ENCODE results near the gene FLCN. TPM values are rescaled to one million over a fixed set of nuclear protein-coding genes. Genes with fewer than 3 reads are reported as not detected.
"Not testable (repeated sequence)": the region's sequence is repeated elsewhere in the genome, so short reads cannot be mapped to it uniquely, and the experiment has no call there.

FLCN gene
- polyA plus RNA-seq, 2 of the 4 experiments (the other 2 are of a cell fraction) = 14.2 to 25.1 TPM

- Histone ChIP-seq H3K4me1 (peaks cover 20% of the 10 kb centered on the region; the same call in 2 of the 3 replicates), H3K9me3 (no peaks in the 10 kb centered on the region), H3K4me3 (peak overlapping the region; percentile 94; the same call in 2 of the 3 replicates), H3K27ac (no peak overlapping the region), H3K4me2 (peak overlapping the region; percentile 87)
- DNase-seq (ENCODE audit: low read depth in 1 of 2, low spot score in 1 of 2) = no peak
- ChIA-PET POLR2A (no interaction called here), CTCF (interaction anchor here (0.6 to 2.4 kb wide), 5 partner anchors 9 to 138 kb away, joined by 3 to 8 read pairs (median 3); no protein-coding TSS in a partner anchor)
- no peak for FAIRE-seq
- TF ChIP-seq SREBF2 (IDR thresholded peaks at IDR 0.05) (no peak), ZFP36 (IDR thresholded peaks at IDR 0.05; ENCODE audit: borderline replicate concordance, partially characterized antibody) (no peak), RAD21 (conservative IDR thresholded peaks at IDR 0.05 in 1 of 2, IDR thresholded peaks at IDR 0.05 in 1 of 2) (no peak), MAFK (IDR thresholded peaks at IDR 0.05; ENCODE audit: partially characterized antibody) (no peak), NPAS2 (CRISPR knock-in tag; IDR thresholded peaks at IDR 0.05; ENCODE audit: borderline replicate concordance) (no peak), EP300 (IDR thresholded peaks at IDR 0.05) (no peak), POLR2A (IDR thresholded peaks at IDR 0.05; ENCODE audit: low read length) (no peak), CHD4 (IDR thresholded peaks at IDR 0.05; ENCODE audit: borderline replicate concordance) (no peak), ELK1 (IDR thresholded peaks at IDR 0.05; ENCODE audit: low read depth, low read length) (no peak), MAZ (IDR thresholded peaks at IDR 0.05; ENCODE audit: borderline replicate concordance, low read depth, low read length) (no peak), CBX8 (IDR thresholded peaks at IDR 0.05) (no peak), SMC3 (IDR thresholded peaks at IDR 0.05) (no peak), HEYL (CRISPR knock-in tag; IDR thresholded peaks at IDR 0.05) (no peak), BHLHE40 (IDR thresholded peaks at IDR 0.05; ENCODE audit: low read depth, low read length) (no peak), E2F6 (IDR thresholded peaks at IDR 0.05; ENCODE audit: borderline replicate concordance, low read depth) (no peak)
- ATAC-seq = no peak
- 93% methylated on average over 4 of the region's 4 CpGs for WGBS (ENCODE audit: missing lambda C conversion rate)
Observed at GRCh38 chr17:17279316-17279715, 42.3 kb upstream of the FLCN start.

GRCh38 chr17:17277431-17277830, 40.5 kb upstream of the FLCN start:
- ATAC-seq; DNase-seq (ENCODE audit: low read depth in 1 of 2, low spot score in 1 of 2); H3K4me3 ChIP-seq; FAIRE-seq; POLR2A ChIA-PET; H3K4me2 ChIP-seq; H3K27ac ChIP-seq; H3K9me3 ChIP-seq: not testable (repeated sequence)
- WGBS (ENCODE audit: missing lambda C conversion rate) = 91% methylated on average over 5 of the region's 5 CpGs
- CTCF ChIA-PET = interaction anchor here (1.1 to 2.4 kb wide), 4 partner anchors 7 to 35 kb away, joined by 3 to 8 read pairs (median 4); no protein-coding TSS in a partner anchor
- H3K4me1 ChIP-seq = peaks cover 20% of the 10 kb centered on the region; the same call in 2 of the 3 replicates

- ATAC-seq (no peak), DNase-seq (ENCODE audit: low read depth in 1 of 2, low spot score in 1 of 2) (no peak), FAIRE-seq (no peak)
- no peak for TF ChIP-seq NPAS2 (CRISPR knock-in tag; IDR thresholded peaks at IDR 0.05; ENCODE audit: borderline replicate concordance)
- no peak for TF ChIP-seq ELK1 (IDR thresholded peaks at IDR 0.05; ENCODE audit: low read depth, low read length)
- no peak for TF ChIP-seq PHF8 (IDR thresholded peaks at IDR 0.05; ENCODE audit: borderline replicate concordance, low read depth)
- no peak for TF ChIP-seq USF2 (IDR thresholded peaks at IDR 0.05)
- no peak for TF ChIP-seq NFE2L2 (conservative IDR thresholded peaks at IDR 0.05; ENCODE audit: low read length)
- no peak for TF ChIP-seq ZSCAN20 (CRISPR knock-in tag; IDR thresholded peaks at IDR 0.05)
- no peak for TF ChIP-seq CHD2 (IDR thresholded peaks at IDR 0.05; ENCODE audit: low read length, partially characterized antibody)
- no peak for TF ChIP-seq MAX (IDR thresholded peaks at IDR 0.05)
- TF ChIP-seq RARB (CRISPR knock-in tag; IDR thresholded peaks at IDR 0.05) = no peak
- TF ChIP-seq GATA3 (IDR thresholded peaks at IDR 0.05; ENCODE audit: borderline replicate concordance) = no peak
- no peak for TF ChIP-seq EHMT2 (IDR thresholded peaks at IDR 0.05; ENCODE audit: low read depth)
- no peak for TF ChIP-seq SREBF2 (IDR thresholded peaks at IDR 0.05)
- ChIA-PET CTCF (interaction anchor here (0.6 to 2.0 kb wide), 6 partner anchors 11 to 1016 kb away, joined by 3 to 7 read pairs (median 4); partner anchors contain the start of gene PEMT), POLR2A (no interaction called here)
- no peak overlapping the region for H3K27ac ChIP-seq
- H3K4me2 ChIP-seq = no peak overlapping the region
- peaks cover 16% of the 10 kb centered on the region; the same call in 2 of the 3 replicates for H3K4me1 ChIP-seq
- no peak overlapping the region for H3K4me3 ChIP-seq
- 87% methylated on average over 6 of the region's 6 CpGs for WGBS (ENCODE audit: missing lambda C conversion rate)
- no peaks in the 10 kb centered on the region for H3K9me3 ChIP-seq
Observed at GRCh38 chr17:17275971-17276370, 39.0 kb upstream of the FLCN start.

Measured in A549 (cell line).